GM18499 (cell line): Measurements from ENCODE around the gene CFC1.
"Not testable (repeated sequence)": the region's sequence is repeated elsewhere in the genome, so short reads cannot be mapped to it uniquely, and the experiment has no call there.

Source experiments
- ATAC-seq: cut with Tn5 transposase; IDR thresholded peaks from one replicate; pipeline ENCODE4 v1.9.1; 2021; ENCODE audit warnings: moderate number of reproducible peaks; ENCODE audit not compliant: insufficient read depth, unreplicated experiment

CFC1 gene

DNA sequence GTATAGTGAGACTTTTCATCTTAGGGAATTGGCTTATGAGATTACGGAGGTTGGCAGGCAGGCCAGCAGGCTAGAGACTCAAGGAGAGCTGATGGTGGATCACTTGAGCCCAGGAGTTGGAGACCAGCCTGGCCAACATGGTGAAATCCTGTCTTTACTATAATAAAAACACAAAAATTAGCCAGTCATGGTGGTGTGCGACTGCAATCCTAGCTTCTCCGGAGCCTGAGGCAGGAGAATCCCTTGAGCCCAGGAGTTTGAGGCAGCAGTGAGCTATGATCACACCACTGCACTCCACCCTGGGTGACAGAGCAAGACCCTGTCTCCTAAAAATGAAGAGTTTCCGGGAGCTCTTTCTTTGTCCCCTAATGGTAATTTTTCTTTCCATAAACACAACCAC is 14.6 kb downstream of the CFC1 start:
- not testable (repeated sequence) for ATAC-seq

DNA sequence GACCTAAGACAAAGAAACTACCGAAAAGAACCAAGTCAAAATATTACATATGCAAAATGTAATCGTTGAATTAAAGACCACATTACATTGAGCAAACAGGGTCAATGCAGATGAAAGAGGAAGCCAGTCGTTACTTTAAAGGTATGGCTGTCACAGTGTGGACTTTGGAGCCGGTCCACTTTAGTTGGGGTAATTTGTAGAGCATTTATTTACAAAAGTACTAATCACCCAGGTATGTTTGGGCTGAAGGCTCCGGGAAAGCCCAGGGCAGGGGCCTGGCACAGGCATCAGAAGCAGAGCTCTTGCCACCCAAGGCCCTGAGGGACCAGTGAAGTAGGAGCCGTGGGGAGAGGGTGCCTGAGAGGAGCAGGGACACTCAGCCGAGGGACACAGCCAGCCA is 15.8 kb downstream of the CFC1 start:
- ATAC-seq = not testable (repeated sequence)

DNA sequence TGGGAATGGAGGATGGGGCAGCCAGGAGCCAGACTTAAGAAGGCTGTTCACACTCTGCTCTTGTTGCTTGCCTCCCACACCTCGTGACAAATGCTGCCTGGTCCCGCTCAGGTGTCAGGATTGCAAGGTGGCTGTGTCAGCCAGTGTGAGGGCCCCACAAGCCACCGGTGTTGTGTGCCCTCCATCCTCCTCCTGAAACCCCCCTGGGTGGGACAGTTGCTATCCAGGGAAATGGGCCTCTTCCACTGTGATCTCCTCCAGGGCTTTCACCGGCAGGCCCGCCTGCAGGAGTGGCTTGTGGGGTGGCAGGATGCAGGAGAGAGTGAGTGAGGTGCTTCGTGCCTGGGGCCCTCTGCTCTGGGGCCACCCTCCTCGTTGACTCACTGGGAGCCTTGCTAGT is 16.4 kb downstream of the CFC1 start:
- ATAC-seq = not testable (repeated sequence)

DNA sequence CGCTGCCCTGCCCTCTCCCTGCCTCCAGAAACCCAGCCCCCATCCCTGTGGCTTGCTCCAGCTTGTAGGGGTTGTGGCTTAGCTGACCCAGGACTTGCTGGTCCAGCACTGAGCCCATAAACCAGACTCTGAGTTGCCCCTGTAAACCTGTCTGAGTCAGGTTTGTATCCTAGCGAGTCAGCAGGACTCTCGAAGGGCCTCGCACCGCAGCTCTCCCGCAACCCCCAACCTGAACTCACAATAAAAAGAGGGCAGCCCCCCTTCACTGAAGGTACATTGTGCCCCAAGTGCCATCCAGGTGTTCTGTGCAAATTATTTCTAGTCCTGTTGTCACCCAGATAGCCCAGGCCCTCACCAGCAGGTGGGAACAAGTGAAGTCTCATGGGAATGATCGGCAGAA is 17.9 kb downstream of the CFC1 start:
- ATAC-seq = not testable (repeated sequence)

DNA sequence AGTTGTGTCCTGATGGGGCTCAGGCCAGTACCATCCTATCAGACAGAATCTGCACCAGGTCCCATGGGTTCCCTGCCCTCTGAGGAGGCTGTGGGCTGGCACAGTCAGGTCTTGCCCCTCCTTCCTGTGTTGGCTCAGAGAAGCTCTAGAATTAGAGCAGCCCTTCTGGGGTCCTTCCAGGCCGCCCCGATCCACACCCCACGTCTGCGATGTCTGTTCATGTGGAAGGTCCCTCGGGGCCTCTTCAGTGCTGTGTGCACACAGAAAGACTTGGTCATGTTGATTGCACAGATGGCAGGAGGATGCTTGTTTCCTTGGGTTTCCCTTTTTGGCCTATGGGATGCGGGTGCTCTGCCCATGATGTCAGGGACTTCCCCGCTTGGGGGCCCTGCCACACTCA is 20.3 kb downstream of the CFC1 start:
- not testable (repeated sequence) for ATAC-seq

DNA sequence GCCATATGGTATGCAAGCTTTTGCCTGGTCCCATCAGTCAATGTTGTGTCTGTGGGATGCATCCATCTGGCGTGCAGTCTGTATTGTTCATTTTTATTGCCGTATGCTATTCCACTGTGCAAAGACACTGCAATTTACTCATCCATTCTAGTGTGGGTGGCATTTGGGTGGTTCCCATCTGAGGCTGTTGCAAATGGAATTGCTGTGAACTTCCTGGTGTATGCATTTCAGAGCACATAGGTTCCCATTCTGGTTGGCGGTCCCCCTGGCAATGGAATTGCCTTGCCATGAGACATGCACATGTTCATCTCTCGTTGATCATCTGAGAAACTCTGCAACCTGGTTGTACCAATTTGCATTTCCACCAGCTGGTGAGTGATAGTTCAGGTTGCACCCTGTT is 21.8 kb downstream of the CFC1 start:
- not testable (repeated sequence) for ATAC-seq

DNA sequence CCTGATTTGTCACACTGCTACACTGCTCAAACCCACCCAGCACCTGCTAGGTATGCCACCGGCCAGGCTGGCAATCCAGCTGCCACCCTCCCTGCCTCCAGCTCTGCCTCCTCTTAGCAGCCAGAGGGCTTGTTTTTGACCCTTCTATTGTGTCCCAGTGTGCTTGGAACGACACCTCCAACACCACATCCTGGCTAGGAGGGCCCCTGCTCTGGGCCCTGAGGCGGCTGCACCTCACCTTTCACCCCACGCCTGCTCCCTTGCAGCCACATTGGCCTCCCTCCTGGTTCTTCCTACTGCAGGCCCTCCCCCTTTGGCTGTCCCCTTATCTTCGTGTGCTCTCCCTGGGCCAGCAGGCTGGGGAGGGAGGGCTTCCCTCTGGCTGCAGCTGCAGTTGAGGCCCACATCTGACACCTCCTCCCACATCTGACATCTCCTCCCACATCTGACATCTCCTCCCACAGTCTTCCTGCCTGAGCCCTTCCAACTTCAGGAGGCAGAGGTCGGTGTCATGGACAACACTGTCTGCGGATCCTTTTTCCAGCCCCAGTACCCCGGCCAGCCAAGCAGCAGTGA is 23.1 kb downstream of the CFC1 start:
- ATAC-seq = not testable (repeated sequence)

DNA sequence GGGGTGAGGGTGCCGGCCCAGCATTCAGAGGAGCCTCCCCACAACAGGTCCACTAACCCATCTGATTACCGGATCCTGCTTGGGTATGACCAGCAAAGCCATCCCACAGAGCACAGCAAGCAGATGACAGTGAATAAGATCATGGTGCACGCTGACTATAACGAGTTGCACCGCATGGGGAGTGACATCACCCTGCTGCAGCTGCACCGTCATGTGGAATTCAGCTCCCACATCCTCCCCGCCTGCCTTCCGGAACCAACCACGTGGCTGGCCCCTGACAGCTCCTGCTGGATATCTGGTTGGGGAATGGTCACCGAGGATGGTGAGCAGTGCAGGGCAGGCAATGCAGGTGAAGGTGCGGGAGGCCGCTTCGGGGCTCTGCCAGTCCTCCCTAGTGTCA is 25.1 kb downstream of the CFC1 start:
- ATAC-seq = not testable (repeated sequence)

DNA sequence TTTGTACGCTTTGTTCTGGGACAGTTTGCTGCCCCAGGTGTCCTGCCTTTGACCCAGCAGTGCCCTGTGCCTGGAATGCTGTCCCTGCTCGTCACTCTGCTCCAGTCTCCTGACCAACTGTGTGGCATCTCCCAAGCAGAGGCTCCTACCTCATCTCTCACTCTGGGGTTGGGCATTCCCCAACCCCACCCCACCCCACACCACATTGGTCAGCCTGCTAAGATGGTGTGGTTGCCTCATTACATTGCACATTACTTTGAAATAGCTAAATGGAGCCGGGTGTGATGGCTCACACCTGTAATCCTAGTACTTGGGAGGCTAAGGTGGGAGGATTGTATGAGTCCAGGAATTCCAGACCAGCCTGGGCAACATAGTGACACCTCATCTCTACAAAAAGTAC is 27.4 kb downstream of the CFC1 start:
- ATAC-seq = not testable (repeated sequence)

DNA sequence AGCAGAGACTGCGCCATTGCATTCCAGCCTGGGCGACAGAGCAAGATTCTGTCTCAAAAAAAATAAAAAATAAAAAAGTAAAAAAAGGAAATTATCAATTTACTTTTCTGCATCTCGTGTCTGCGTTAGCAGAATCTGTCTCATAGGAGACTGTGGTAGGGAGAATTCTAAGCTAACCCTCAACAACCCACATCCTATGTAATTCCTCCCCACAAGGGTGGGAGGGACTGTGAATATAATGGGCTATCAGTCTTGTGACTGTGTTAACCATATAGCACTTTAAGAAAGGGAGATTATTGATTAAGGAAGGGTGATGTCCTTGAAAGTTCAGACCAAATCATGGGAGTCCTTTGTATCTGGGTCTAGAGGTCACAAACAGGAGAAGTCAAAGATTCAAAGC is 33.2 kb downstream of the CFC1 start:
- not testable (repeated sequence) for ATAC-seq

DNA sequence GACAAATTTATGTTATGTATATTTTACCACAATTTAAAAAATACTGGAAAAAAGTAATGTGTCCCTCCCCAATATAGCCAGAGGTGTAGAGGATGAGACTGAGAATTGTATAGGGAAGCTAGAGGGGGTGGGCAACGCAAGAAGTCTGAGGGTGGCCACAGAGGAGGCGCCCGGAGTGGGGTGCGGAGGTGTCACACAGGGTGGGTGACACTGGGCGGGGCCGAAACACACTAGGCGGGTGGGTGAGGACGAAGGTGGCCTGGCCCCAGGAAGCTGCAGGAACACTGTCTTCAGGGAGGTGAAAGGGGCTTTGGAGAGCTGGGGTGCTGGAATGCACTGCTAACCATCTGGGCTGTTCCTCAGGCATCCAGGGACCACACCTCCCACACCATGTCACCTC is 42.9 kb downstream of the CFC1 start:
- not testable (repeated sequence) for ATAC-seq

DNA sequence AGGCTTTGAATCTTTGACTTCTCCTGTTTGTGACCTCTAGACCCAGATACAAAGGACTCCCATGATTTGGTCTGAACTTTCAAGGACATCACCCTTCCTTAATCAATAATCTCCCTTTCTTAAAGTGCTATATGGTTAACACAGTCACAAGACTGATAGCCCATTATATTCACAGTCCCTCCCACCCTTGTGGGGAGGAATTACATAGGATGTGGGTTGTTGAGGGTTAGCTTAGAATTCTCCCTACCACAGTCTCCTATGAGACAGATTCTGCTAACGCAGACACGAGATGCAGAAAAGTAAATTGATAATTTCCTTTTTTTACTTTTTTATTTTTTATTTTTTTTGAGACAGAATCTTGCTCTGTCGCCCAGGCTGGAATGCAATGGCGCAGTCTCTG is 45.2 kb downstream of the CFC1 start:
- not testable (repeated sequence) for ATAC-seq

DNA sequence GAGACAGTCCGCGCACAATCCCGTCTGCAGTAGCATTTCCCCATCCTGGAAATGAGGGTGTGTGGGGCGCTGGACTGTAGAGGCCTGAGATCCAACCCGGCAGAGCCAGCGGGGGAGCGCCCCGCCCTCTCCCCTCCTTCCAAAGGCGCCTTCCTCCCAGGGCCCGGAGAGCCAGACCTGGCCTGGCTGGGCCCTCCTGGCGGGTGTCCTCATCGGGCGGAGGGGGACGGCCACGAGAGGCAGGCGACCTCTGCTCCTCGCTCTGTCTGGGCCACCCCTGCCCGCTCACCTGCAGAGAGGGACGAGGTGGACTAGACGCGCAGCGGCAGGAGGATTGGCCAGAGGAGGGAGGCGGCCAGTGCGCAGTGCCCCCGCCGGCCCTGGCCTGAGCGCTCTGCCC is 49.9 kb downstream of the CFC1 start:
- not testable (repeated sequence) for ATAC-seq

DNA sequence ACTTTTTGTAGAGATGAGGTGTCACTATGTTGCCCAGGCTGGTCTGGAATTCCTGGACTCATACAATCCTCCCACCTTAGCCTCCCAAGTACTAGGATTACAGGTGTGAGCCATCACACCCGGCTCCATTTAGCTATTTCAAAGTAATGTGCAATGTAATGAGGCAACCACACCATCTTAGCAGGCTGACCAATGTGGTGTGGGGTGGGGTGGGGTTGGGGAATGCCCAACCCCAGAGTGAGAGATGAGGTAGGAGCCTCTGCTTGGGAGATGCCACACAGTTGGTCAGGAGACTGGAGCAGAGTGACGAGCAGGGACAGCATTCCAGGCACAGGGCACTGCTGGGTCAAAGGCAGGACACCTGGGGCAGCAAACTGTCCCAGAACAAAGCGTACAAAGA is 51.0 kb downstream of the CFC1 start:
- not testable (repeated sequence) for ATAC-seq

DNA sequence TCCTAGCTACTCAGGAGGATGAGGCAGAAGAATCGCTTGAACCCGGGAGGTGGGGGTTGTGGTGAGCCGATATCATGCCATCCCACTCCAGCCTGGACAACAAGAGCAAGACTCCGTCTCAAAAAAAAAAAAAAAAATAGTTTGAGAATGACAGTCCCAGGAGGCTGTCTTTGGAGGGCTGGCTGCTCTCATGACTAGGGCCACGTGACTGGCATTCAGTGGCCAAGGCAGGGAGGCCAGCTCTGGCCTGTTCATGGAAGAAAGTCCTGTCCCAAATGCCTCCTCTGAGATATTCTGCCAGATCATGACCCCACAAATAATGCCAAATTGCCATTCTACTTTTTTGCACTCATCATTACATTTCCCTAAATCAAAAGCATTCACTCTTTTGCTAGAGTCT is 54.4 kb downstream of the CFC1 start:
- ATAC-seq = not testable (repeated sequence)

DNA sequence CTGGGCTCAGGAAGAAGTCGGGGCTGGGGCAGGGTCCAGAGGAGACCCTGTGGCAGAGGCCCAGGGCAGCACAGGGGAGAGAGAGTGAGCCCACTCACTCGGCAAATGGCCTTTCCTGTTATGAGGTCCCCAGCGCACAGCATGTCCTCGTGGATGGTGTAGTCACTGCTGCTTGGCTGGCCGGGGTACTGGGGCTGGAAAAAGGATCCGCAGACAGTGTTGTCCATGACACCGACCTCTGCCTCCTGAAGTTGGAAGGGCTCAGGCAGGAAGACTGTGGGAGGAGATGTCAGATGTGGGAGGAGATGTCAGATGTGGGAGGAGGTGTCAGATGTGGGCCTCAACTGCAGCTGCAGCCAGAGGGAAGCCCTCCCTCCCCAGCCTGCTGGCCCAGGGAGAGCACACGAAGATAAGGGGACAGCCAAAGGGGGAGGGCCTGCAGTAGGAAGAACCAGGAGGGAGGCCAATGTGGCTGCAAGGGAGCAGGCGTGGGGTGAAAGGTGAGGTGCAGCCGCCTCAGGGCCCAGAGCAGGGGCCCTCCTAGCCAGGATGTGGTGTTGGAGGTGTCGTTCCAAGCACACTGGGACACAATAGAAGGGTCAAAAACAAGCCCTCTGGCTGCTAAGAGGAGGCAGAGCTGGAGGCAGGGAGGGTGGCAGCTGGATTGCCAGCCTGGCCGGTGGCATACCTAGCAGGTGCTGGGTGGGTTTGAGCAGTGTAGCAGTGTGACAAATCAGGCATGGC is 55.4 kb downstream of the CFC1 start:
- not testable (repeated sequence) for ATAC-seq

DNA sequence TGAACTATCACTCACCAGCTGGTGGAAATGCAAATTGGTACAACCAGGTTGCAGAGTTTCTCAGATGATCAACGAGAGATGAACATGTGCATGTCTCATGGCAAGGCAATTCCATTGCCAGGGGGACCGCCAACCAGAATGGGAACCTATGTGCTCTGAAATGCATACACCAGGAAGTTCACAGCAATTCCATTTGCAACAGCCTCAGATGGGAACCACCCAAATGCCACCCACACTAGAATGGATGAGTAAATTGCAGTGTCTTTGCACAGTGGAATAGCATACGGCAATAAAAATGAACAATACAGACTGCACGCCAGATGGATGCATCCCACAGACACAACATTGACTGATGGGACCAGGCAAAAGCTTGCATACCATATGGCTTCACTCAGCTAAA is 56.6 kb downstream of the CFC1 start:
- not testable (repeated sequence) for ATAC-seq
